ENCODE results near the gene CENPS.
"Not testable (repeated sequence)": the region's sequence is repeated elsewhere in the genome, so short reads cannot be mapped to it uniquely, and the experiment has no call there.

The CENPS gene

GRCh38 chr1:10419351-10419750 is 10.9 kb upstream of the CENPS start:
- no peak for DNase-seq (ENCODE audit: low spot score)

GRCh38 chr1:10421637-10422036 is 8.6 kb upstream of the CENPS start:
- DNase-seq (ENCODE audit: low spot score) = no peak

GRCh38 chr1:10424034-10424433 is 6.2 kb upstream of the CENPS start:
- no peak for DNase-seq (ENCODE audit: low spot score)

- no peak for DNase-seq (ENCODE audit: low spot score)
These were observed 5.6 kb upstream of the CENPS start for GRCh38 chr1:10424651-10425050.

GRCh38 chr1:10425826-10426534 is 4.3 kb upstream of the CENPS start:
- DNase-seq (ENCODE audit: low spot score) = not testable (repeated sequence)

- DNase-seq (ENCODE audit: low spot score) = not testable (repeated sequence)
These were observed 3.7 kb upstream of the CENPS start for GRCh38 chr1:10426535-10426848.

- no peak for DNase-seq (ENCODE audit: low spot score)
These were observed 1.2 kb upstream of the CENPS start for GRCh38 chr1:10428984-10429383.

GRCh38 chr1:10429868-10430215 is 391 bp upstream of the CENPS start:
- DNase-seq (ENCODE audit: low spot score) = peak; percentile 28

- DNase-seq (ENCODE audit: low spot score) = no peak
These were observed 967 bp downstream of the CENPS start for GRCh38 chr1:10431070-10431730.

- DNase-seq (ENCODE audit: low spot score) = no peak
These were observed 2.9 kb downstream of the CENPS start for GRCh38 chr1:10432910-10433700.

- no peak for DNase-seq (ENCODE audit: low spot score)
These were observed 3.6 kb downstream of the CENPS start for GRCh38 chr1:10433790-10434189.

GRCh38 chr1:10434590-10434989 is 4.4 kb downstream of the CENPS start:
- no peak for DNase-seq (ENCODE audit: low spot score)

GRCh38 chr1:10437052-10437451 is 6.8 kb downstream of the CENPS start:
- DNase-seq (ENCODE audit: low spot score) = no peak

GRCh38 chr1:10438677-10439163 is 8.5 kb downstream of the CENPS start:
- no peak for DNase-seq (ENCODE audit: low spot score)

- DNase-seq (ENCODE audit: low spot score) = no peak
These were observed 10.1 kb downstream of the CENPS start for GRCh38 chr1:10440305-10440704.

GRCh38 chr1:10440794-10441193 is 10.6 kb downstream of the CENPS start:
- DNase-seq (ENCODE audit: low spot score) = no peak

- no peak for DNase-seq (ENCODE audit: low spot score)
These were observed 14.0 kb downstream of the CENPS start for GRCh38 chr1:10444248-10444647.

GRCh38 chr1:10444795-10445397 is 14.7 kb downstream of the CENPS start:
- DNase-seq (ENCODE audit: low spot score) = no peak

GRCh38 chr1:10446790-10447422 is 16.7 kb downstream of the CENPS start:
- DNase-seq (ENCODE audit: low spot score) = no peak

GRCh38 chr1:10449751-10450150 is 19.5 kb downstream of the CENPS start, which contains the start of gene CORT:
Gene CORT (plus strand): TSS chr1:10450031. CDS start chr1:10450224, 193 bp downstream.
- no peak for DNase-seq (ENCODE audit: low spot score)

GRCh38 chr1:10450156-10450814 is 20.1 kb downstream of the CENPS start:
- DNase-seq (ENCODE audit: low spot score) = no peak

- no peak for DNase-seq (ENCODE audit: low spot score)
These were observed 20.6 kb downstream of the CENPS start for GRCh38 chr1:10450836-10451235.

Measured in kidney capillary endothelial cell (primary cell).